Prostate gland (tissue), 2 donors: ENCODE results near the gene SKIDA1.

Source experiments
- CTCF ChIP-seq, 4 experiments: fragments of 200-600 bp in 2 of 4; fragments of 450-650 bp in 2 of 4; sonication (generic) in 2 of 4; IDR thresholded peaks; 1 replicate in 3 of 4; 2 replicates in 1 of 4; pipeline ENCODE4 v1.5.1; 2016 to 2019; ENCODE audit warnings: antibody characterized with exemption in 4 of 4, mild to moderate bottlenecking in 2 of 4, moderate library complexity in 2 of 4
- POLR2A ChIP-seq: fragments of 450-650 bp; IDR thresholded peaks from one replicate; pipeline ENCODE4 v1.6.1; 2016; ENCODE audit warnings: antibody characterized with exemption, mild to moderate bottlenecking

DNA sequence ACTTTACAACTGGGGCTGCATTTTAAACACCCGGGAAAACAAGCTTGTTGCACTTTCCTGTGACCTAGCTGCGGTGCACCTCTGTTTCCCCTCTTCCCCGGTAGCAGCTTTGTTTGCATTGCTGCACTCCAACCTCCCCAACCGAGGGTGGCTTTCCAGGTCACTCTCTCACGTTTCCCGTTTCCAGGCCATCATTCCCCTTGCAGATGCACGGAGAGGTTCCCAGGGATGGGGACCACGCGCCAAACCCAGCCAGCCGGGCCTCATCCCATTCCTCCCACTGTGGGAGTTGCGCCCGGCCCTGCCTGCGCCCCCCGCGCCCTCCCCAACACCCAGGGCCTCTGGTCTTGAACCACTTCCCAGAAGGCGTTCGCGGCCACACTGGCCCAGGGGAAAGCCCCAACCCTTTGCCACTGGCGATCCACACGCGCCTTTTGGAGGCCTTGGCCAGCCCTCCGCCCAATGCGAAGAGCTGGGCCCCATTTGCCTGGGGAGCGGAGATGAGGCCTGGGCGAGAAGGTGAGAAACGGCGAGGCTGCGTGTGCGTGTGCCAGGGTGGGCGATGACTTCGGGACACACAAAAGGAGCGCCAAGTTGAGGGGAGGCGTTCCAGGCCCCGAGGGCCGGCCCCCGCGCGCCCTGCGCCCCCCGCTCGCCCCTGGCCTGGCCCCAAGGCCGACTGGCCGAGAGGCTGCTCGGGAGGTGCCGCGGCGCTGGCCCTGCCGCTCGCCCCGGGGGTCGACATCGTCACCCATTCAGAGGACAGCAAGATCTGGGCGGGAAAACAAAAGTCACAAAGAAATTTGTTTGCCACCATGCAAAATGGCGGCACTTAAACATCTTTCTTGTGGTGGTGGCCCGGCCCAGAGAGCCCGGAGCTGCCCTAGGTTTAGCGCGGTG, 15.9 kb downstream of the SKIDA1 start:
- TF ChIP-seq POLR2A (no peak), CTCF (IDR thresholded peaks at IDR 0.05) (no peak)
